Subcutaneous adipose tissue (tissue), 4 donors: Measurements from ENCODE around the gene CD180. TPM values are rescaled to one million over a fixed set of nuclear protein-coding genes. Genes with fewer than 3 reads are reported as not detected.

ENCODE experiments used
- total RNA-seq, 4 donors: library from RNA; depleted of rRNA; stranded (reverse); fragments of >200 nt; gene quantifications; one replicate each; pipeline ENCODE4 v1.1.0, GENCODE V29; 2016
- TF ChIP-seq, protein P1 (sequence below): fragments of 450-650 bp; IDR thresholded peaks from one replicate; pipeline ENCODE4 v1.5.1; 2016; ENCODE audit warnings: low read depth, mild to moderate bottlenecking, control low read depth, antibody characterized with exemption, moderate library complexity

Gene CD180
- total RNA-seq, 4 donors from 2014 or later, result 0.75 to 11.0 (median 3.2) TPM

- TF ChIP-seq, protein P1, sequence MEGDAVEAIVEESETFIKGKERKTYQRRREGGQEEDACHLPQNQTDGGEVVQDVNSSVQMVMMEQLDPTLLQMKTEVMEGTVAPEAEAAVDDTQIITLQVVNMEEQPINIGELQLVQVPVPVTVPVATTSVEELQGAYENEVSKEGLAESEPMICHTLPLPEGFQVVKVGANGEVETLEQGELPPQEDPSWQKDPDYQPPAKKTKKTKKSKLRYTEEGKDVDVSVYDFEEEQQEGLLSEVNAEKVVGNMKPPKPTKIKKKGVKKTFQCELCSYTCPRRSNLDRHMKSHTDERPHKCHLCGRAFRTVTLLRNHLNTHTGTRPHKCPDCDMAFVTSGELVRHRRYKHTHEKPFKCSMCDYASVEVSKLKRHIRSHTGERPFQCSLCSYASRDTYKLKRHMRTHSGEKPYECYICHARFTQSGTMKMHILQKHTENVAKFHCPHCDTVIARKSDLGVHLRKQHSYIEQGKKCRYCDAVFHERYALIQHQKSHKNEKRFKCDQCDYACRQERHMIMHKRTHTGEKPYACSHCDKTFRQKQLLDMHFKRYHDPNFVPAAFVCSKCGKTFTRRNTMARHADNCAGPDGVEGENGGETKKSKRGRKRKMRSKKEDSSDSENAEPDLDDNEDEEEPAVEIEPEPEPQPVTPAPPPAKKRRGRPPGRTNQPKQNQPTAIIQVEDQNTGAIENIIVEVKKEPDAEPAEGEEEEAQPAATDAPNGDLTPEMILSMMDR, result no peak
Measured at GRCh38 chr5:67156976-67157583, 39.5 kb downstream of the CD180 start.

- TF ChIP-seq, protein P1, result no peak
Measured at GRCh38 chr5:67154556-67155206, 41.9 kb downstream of the CD180 start.

- TF ChIP-seq, protein P1, result no peak
Measured at GRCh38 chr5:67153292-67153691, 43.3 kb downstream of the CD180 start.

- TF ChIP-seq, protein P1, result no peak
Measured at GRCh38 chr5:67152400-67152799, 44.2 kb downstream of the CD180 start.

- TF ChIP-seq, protein P1, result no peak
Measured at GRCh38 chr5:67149951-67150523, 46.6 kb downstream of the CD180 start.

- TF ChIP-seq, protein P1, result no peak
Measured at GRCh38 chr5:67149057-67149950, 47.3 kb downstream of the CD180 start.

DNA sequence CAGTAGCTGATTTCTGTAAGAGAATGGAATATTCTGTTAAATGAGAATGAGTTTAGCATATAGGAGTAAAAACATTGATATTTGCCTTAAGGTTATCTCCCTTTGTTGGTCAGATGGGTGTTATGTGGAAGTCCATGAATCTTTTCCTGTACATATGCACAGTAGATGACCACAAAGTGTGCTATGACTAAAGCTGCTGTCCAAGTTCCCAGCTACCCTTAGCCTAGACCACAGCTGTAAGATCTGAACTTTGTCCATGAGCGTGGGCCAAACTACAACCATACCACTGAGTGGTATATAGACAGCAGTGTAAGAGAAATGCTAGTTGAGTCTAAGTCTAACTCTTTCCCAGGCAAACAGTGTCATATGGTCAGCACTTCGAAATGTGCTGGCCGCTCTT, 48.8 kb downstream of the CD180 start:
- TF ChIP-seq, protein P1, result no peak
